WTC11 (cell line): ENCODE measurements around the gene TCF12. TPM values are rescaled to one million over a fixed set of nuclear protein-coding genes. Genes with fewer than 3 reads are reported as not detected.
A peak's percentile ranks its signal among the peaks of the same experiment; 100 is the strongest.

Experiments used
- ATF6 ChIP-seq: sonication (generic); formaldehyde crosslinking; IDR thresholded peaks from 2 replicates; pipeline ENCODE4 v1.8.1; 2023; ENCODE audit warnings: mild to moderate bottlenecking, missing genetic modification reagents
- CREB1 ChIP-seq: sonication (generic); formaldehyde crosslinking; IDR thresholded peaks from 2 replicates; pipeline ENCODE4 v1.8.0; 2023; ENCODE audit warnings: mild to moderate bottlenecking, missing genetic modification reagents
- CTCF ChIP-seq: fragments of 200-600 bp; IDR thresholded peaks from 2 replicates; pipeline ENCODE4 v1.8.0; 2022; ENCODE audit warnings: antibody characterized with exemption
- FOXK1 ChIP-seq: sonication (generic); formaldehyde crosslinking; IDR thresholded peaks from 2 replicates; pipeline ENCODE4 v1.8.0; 2022; ENCODE audit warnings: mild to moderate bottlenecking, moderate library complexity, missing genetic modification reagents
- FOXP1 ChIP-seq: sonication (generic); formaldehyde crosslinking; IDR thresholded peaks from 2 replicates; pipeline ENCODE4 v1.8.0; 2022; ENCODE audit warnings: missing genetic modification reagents, mild to moderate bottlenecking, moderate library complexity, borderline replicate concordance
- KAT7 ChIP-seq: sonication (generic); formaldehyde crosslinking; IDR thresholded peaks from 2 replicates; pipeline ENCODE4 v1.8.1; 2023; ENCODE audit warnings: missing genetic modification reagents, mild to moderate bottlenecking, borderline replicate concordance
- MLX ChIP-seq: sonication (generic); formaldehyde crosslinking; IDR thresholded peaks from 2 replicates; pipeline ENCODE4 v1.8.1; 2023; ENCODE audit warnings: mild to moderate bottlenecking, missing genetic modification reagents, moderate library complexity
- NFATC4 ChIP-seq: fragments of 250-450 bp; sonication (Bioruptor Pico); IDR thresholded peaks from 2 replicates; pipeline ENCODE4 v1.9.0; 2021; ENCODE audit warnings: mild to moderate bottlenecking
- NR2C2 ChIP-seq: sonication (generic); formaldehyde crosslinking; IDR thresholded peaks from 2 replicates; pipeline ENCODE4 v1.8.0; 2022; ENCODE audit warnings: mild to moderate bottlenecking, missing genetic modification reagents
- PRRX2 ChIP-seq: fragments of 250-450 bp; sonication (Bioruptor Pico); IDR thresholded peaks from 2 replicates; pipeline ENCODE4 v1.8.0; 2021; ENCODE audit warnings: mild to moderate bottlenecking
- RORB ChIP-seq: fragments of 250-450 bp; sonication (Bioruptor Pico); IDR thresholded peaks from 2 replicates; pipeline ENCODE4 v1.9.0; 2021; ENCODE audit warnings: mild to moderate bottlenecking
- SOX15 ChIP-seq: fragments of 250-450 bp; sonication (Bioruptor Pico); IDR thresholded peaks from 2 replicates; pipeline ENCODE4 v1.9.0; 2021; ENCODE audit warnings: mild to moderate bottlenecking
- SP1 ChIP-seq: sonication (generic); formaldehyde crosslinking; conservative IDR thresholded peaks from 2 replicates; pipeline ENCODE4 v1.8.1; 2022; ENCODE audit warnings: missing genetic modification reagents
- TEAD4 ChIP-seq: sonication (generic); formaldehyde crosslinking; IDR thresholded peaks from 2 replicates; pipeline ENCODE4 v1.8.0; 2022; ENCODE audit warnings: mild to moderate bottlenecking, missing genetic modification reagents
- ZBTB21 ChIP-seq: sonication (generic); formaldehyde crosslinking; IDR thresholded peaks from 2 replicates; pipeline ENCODE4 v1.8.1; 2023; ENCODE audit warnings: mild to moderate bottlenecking, missing genetic modification reagents, borderline replicate concordance
- ZNF121 ChIP-seq: sonication (generic); formaldehyde crosslinking; IDR thresholded peaks from 2 replicates; pipeline ENCODE4 v1.8.0; 2023; ENCODE audit warnings: missing genetic modification reagents
- ZNF281 ChIP-seq: sonication (generic); formaldehyde crosslinking; IDR thresholded peaks from 2 replicates; pipeline ENCODE4 v1.8.0; 2023; ENCODE audit warnings: mild to moderate bottlenecking, missing genetic modification reagents
- total RNA-seq: library from RNA; stranded (reverse); gene quantifications from 3 replicates; pipeline ENCODE4 v1.2.3, GENCODE V29; 2021
- TF ChIP-seq, protein P1 (sequence below): fragments of 250-450 bp; sonication (Bioruptor Pico); IDR thresholded peaks from 2 replicates; pipeline ENCODE4 v1.9.0; 2021; ENCODE audit warnings: mild to moderate bottlenecking, borderline replicate concordance
- TF ChIP-seq, protein P2 (sequence below): sonication (generic); formaldehyde crosslinking; IDR thresholded peaks from 2 replicates; pipeline ENCODE4 v1.8.1; 2022; ENCODE audit warnings: low read depth, mild to moderate bottlenecking, moderate library complexity, missing genetic modification reagents, borderline replicate concordance
- TF ChIP-seq, protein P3 (sequence below): sonication (generic); formaldehyde crosslinking; conservative IDR thresholded peaks from 2 replicates; pipeline ENCODE4 v1.8.1; 2022; ENCODE audit warnings: mild to moderate bottlenecking, missing genetic modification reagents
- TF ChIP-seq, protein P4 (sequence below): fragments of 250-450 bp; sonication (Bioruptor Pico); IDR thresholded peaks from 2 replicates; pipeline ENCODE4 v1.9.0; 2021; ENCODE audit warnings: moderate library complexity, mild to moderate bottlenecking, inconsistent platforms, borderline replicate concordance
- TF ChIP-seq, protein P5 (sequence below): sonication (generic); formaldehyde crosslinking; conservative IDR thresholded peaks from 2 replicates; pipeline ENCODE4 v1.8.1; 2023; ENCODE audit warnings: mild to moderate bottlenecking, low read depth, missing genetic modification reagents, moderate library complexity

The TCF12 gene
- total RNA-seq, 1 experiment from 2014 or later, result 73.2 TPM

DNA sequence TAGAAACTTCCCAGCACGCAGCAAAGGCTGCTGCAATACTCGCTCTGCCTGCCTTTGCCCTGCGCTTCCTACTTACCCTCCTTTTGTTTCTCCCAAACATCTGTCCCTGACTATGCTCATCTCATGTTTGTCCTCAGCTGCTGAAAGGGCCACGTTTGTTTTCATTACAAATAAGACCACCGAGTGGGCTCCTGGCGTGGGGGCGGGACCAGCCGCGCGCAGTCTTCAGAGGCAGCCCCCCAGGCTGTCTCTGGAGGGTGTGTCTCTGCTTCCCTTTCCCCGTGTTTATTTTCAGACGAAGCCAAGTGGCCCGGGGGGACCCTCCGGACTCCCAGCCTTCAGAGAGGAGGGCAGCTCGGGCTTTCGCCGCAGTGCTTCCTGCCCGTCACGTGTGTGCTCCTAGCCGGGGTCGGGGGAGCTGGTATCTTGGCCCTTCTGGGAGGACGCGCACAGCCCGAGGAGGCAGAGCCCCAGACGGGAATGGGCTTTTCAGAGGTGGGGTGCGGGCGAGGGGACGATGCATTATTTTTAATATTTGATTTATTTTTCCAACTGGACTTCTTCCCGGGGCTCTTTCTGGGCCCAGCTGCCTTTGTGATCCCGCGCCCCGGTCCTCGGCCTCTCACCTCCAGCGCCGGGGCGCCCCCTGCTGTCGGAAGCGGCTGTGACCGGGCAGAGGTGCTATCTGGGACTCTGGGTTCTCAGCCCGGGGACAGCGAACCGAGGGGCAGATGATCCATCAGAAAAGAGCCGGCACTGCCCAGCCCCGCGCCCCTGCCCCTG lies 387.9 kb downstream of the TCF12 start (continued):
- TF ChIP-seq, protein P1, sequence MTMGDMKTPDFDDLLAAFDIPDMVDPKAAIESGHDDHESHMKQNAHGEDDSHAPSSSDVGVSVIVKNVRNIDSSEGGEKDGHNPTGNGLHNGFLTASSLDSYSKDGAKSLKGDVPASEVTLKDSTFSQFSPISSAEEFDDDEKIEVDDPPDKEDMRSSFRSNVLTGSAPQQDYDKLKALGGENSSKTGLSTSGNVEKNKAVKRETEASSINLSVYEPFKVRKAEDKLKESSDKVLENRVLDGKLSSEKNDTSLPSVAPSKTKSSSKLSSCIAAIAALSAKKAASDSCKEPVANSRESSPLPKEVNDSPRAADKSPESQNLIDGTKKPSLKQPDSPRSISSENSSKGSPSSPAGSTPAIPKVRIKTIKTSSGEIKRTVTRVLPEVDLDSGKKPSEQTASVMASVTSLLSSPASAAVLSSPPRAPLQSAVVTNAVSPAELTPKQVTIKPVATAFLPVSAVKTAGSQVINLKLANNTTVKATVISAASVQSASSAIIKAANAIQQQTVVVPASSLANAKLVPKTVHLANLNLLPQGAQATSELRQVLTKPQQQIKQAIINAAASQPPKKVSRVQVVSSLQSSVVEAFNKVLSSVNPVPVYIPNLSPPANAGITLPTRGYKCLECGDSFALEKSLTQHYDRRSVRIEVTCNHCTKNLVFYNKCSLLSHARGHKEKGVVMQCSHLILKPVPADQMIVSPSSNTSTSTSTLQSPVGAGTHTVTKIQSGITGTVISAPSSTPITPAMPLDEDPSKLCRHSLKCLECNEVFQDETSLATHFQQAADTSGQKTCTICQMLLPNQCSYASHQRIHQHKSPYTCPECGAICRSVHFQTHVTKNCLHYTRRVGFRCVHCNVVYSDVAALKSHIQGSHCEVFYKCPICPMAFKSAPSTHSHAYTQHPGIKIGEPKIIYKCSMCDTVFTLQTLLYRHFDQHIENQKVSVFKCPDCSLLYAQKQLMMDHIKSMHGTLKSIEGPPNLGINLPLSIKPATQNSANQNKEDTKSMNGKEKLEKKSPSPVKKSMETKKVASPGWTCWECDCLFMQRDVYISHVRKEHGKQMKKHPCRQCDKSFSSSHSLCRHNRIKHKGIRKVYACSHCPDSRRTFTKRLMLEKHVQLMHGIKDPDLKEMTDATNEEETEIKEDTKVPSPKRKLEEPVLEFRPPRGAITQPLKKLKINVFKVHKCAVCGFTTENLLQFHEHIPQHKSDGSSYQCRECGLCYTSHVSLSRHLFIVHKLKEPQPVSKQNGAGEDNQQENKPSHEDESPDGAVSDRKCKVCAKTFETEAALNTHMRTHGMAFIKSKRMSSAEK (CRISPR knock-in tag), result no peak
- TF ChIP-seq CREB1 (CRISPR knock-in tag) (no peak), ZBTB21 (no peak), SP1 (no peak), ATF6 (no peak), FOXK1 (CRISPR knock-in tag) (no peak), TEAD4 (CRISPR knock-in tag) (no peak), KAT7 (CRISPR knock-in tag) (no peak), SOX15 (CRISPR knock-in tag) (no peak), MLX (CRISPR knock-in tag) (no peak), NR2C2 (CRISPR knock-in tag) (no peak), NFATC4 (CRISPR knock-in tag) (no peak), PRRX2 (CRISPR knock-in tag) (no peak), ZNF281 (CRISPR knock-in tag) (no peak), CTCF (peak; percentile 88), RORB (CRISPR knock-in tag) (no peak), FOXP1 (no peak), ZNF121 (CRISPR knock-in tag) (no peak)
- TF ChIP-seq, protein P2, sequence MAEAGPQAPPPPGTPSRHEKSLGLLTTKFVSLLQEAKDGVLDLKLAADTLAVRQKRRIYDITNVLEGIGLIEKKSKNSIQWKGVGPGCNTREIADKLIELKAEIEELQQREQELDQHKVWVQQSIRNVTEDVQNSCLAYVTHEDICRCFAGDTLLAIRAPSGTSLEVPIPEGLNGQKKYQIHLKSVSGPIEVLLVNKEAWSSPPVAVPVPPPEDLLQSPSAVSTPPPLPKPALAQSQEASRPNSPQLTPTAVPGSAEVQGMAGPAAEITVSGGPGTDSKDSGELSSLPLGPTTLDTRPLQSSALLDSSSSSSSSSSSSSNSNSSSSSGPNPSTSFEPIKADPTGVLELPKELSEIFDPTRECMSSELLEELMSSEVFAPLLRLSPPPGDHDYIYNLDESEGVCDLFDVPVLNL (CRISPR knock-in tag), result no peak
- TF ChIP-seq, protein P3, sequence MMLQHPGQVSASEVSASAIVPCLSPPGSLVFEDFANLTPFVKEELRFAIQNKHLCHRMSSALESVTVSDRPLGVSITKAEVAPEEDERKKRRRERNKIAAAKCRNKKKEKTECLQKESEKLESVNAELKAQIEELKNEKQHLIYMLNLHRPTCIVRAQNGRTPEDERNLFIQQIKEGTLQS (CRISPR knock-in tag), result no peak
- TF ChIP-seq, protein P4, sequence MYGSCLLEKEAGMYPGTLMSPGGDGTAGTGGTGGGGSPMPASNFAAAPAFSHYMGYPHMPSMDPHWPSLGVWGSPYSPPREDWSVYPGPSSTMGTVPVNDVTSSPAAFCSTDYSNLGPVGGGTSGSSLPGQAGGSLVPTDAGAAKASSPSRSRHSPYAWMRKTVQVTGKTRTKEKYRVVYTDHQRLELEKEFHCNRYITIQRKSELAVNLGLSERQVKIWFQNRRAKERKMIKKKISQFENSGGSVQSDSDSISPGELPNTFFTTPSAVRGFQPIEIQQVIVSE (CRISPR knock-in tag), result no peak
- TF ChIP-seq, protein P5, sequence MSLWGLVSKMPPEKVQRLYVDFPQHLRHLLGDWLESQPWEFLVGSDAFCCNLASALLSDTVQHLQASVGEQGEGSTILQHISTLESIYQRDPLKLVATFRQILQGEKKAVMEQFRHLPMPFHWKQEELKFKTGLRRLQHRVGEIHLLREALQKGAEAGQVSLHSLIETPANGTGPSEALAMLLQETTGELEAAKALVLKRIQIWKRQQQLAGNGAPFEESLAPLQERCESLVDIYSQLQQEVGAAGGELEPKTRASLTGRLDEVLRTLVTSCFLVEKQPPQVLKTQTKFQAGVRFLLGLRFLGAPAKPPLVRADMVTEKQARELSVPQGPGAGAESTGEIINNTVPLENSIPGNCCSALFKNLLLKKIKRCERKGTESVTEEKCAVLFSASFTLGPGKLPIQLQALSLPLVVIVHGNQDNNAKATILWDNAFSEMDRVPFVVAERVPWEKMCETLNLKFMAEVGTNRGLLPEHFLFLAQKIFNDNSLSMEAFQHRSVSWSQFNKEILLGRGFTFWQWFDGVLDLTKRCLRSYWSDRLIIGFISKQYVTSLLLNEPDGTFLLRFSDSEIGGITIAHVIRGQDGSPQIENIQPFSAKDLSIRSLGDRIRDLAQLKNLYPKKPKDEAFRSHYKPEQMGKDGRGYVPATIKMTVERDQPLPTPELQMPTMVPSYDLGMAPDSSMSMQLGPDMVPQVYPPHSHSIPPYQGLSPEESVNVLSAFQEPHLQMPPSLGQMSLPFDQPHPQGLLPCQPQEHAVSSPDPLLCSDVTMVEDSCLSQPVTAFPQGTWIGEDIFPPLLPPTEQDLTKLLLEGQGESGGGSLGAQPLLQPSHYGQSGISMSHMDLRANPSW (CRISPR knock-in tag), result no peak
